Uterus (tissue), 4 donors: Measurements from ENCODE around the gene CEP112. TPM values are rescaled to one million over a fixed set of nuclear protein-coding genes. Genes with fewer than 3 reads are reported as not detected.

Source experiments
- DNase-seq, 2 donors: peaks; one replicate each; pipeline ENCODE4 v3.0.0-alpha.2; 2019 to 2020
- H3K27ac ChIP-seq, 2 donors: fragments of 200-600 bp; sonication (generic); 1 replicate in 1 of 2; 2 replicates in 1 of 2; pipeline ENCODE4 v1.5.1; 2016 to 2018
- H3K27me3 ChIP-seq, 2 donors: fragments of 200-600 bp; sonication (generic); one replicate each; pipeline ENCODE4 v1.5.1; 2018 to 2019; ENCODE audit warnings: control low read depth in 1 of 2
- H3K36me3 ChIP-seq, 2 donors: fragments of 200-600 bp; sonication (generic); one replicate each; pipeline ENCODE4 v1.5.1; 2019; ENCODE audit warnings: control low read depth in 1 of 2
- H3K4me1 ChIP-seq, 2 donors: fragments of 200-600 bp; sonication (generic); one replicate each; pipeline ENCODE4 v1.5.1; 2018 to 2019; ENCODE audit warnings: control low read depth in 1 of 2
- H3K4me3 ChIP-seq, 2 donors: fragments of 200-600 bp; sonication (generic); 1 replicate in 1 of 2; 2 replicates in 1 of 2; pipeline ENCODE4 v1.5.1; 2018 to 2019; ENCODE audit warnings: mild to moderate bottlenecking in 1 of 2
- H3K9me3 ChIP-seq, 2 donors: fragments of 200-600 bp; sonication (generic); one replicate each; pipeline ENCODE4 v1.5.1; 2019; ENCODE audit warnings: control low read depth in 1 of 2
- CTCF ChIP-seq, 4 experiments: fragments of 200-600 bp in 2 of 4; fragments of 450-650 bp in 2 of 4; sonication (generic) in 2 of 4; IDR thresholded peaks; one replicate each; pipeline ENCODE4 v1.5.1; 2016 to 2019; ENCODE audit warnings: antibody characterized with exemption in 4 of 4, mild to moderate bottlenecking in 2 of 4, moderate library complexity in 1 of 4
- POLR2A ChIP-seq, 2 donors: fragments of 450-650 bp; IDR thresholded peaks; one replicate each; pipeline ENCODE4 v1.6.1; 2016; ENCODE audit warnings: antibody characterized with exemption in 2 of 2, mild to moderate bottlenecking in 1 of 2, moderate library complexity in 1 of 2
- intact Hi-C: fragments of 100-400 bp; cut with DNase I; formaldehyde crosslinking; loops from one replicate; pipeline ENCODE4 v1.15.1; 2023; ENCODE audit warnings: low total_unique reads
- total RNA-seq, 4 donors: library from RNA; depleted of rRNA in 3 of 4; stranded (reverse); fragments of >200 nt in 3 of 4; gene quantifications; one replicate each; pipeline versions ENCODE4 v1.1.0 to v1.2.4, GENCODE V29; 2014 to 2023
- donor health status: DM: yes; HTN: yes; CAD: no.

Gene CEP112
- total RNA-seq, 4 donors from 2014 or later = 36.6 to 96.5 (median 52.4) TPM

GRCh38 chr17:65925606-65926307, 266.2 kb downstream of the CEP112 start:
- Histone ChIP-seq H3K36me3 (no peaks in the 10 kb centered on the region), H3K9me3 (no peaks in the 10 kb centered on the region), H3K4me3 (no peak overlapping the region), H3K4me1 (no peaks in the 10 kb centered on the region), H3K27me3 (no peaks in the 10 kb centered on the region), H3K27ac (peak overlapping the region; percentile 39 to 55)
- DNase-seq = no peak
- intact Hi-C loops = no loop called here
- TF ChIP-seq POLR2A (IDR thresholded peaks at IDR 0.05) = no peak
- no peak for TF ChIP-seq CTCF (IDR thresholded peaks at IDR 0.05)

GRCh38 chr17:65920996-65921395, 270.9 kb downstream of the CEP112 start:
- intact Hi-C loops = no loop called here
- no peak overlapping the region for H3K27ac ChIP-seq
- TF ChIP-seq POLR2A (IDR thresholded peaks at IDR 0.05) (no peak), CTCF (IDR thresholded peaks at IDR 0.05) (no peak)

GRCh38 chr17:65918916-65919315, 273.0 kb downstream of the CEP112 start:
- Histone ChIP-seq H3K9me3 (no peaks in the 10 kb centered on the region), H3K36me3 (no peaks in the 10 kb centered on the region), H3K27ac (peak overlapping the region; percentile 43 to 64), H3K4me3 (no peak overlapping the region), H3K4me1 (peaks cover 0 to 5% of the 10 kb centered on the region in 2 donors), H3K27me3 (no peaks in the 10 kb centered on the region)
- no peak for DNase-seq
- intact Hi-C loops = no loop called here
- TF ChIP-seq POLR2A (IDR thresholded peaks at IDR 0.05) (no peak), CTCF (IDR thresholded peaks at IDR 0.05) (peak; percentile 12 to 48 (median 22))

More at GRCh38 chr17:65920996-65921395, 270.9 kb downstream of the CEP112 start:
- no peaks in the 10 kb centered on the region for H3K27me3 ChIP-seq
- no peaks in the 10 kb centered on the region for H3K36me3 ChIP-seq
- H3K4me1 ChIP-seq = peaks cover 0 to 5% of the 10 kb centered on the region in 2 donors
- no peak for DNase-seq
- no peak overlapping the region for H3K4me3 ChIP-seq
- no peaks in the 10 kb centered on the region for H3K9me3 ChIP-seq

GRCh38 chr17:65918500-65918899, 273.4 kb downstream of the CEP112 start:
- Histone ChIP-seq H3K9me3 (no peaks in the 10 kb centered on the region), H3K4me3 (no peak overlapping the region), H3K36me3 (no peaks in the 10 kb centered on the region), H3K27ac (peak overlapping the region; percentile 43 to 64), H3K27me3 (no peaks in the 10 kb centered on the region), H3K4me1 (peaks cover 0 to 5% of the 10 kb centered on the region in 2 donors)
- intact Hi-C loops = no loop called here
- no peak for DNase-seq
- TF ChIP-seq POLR2A (IDR thresholded peaks at IDR 0.05) (no peak), CTCF (IDR thresholded peaks at IDR 0.05) (no peak)

- H3K9me3 ChIP-seq = no peaks in the 10 kb centered on the region
- H3K4me3 ChIP-seq = no peak overlapping the region
- no peaks in the 10 kb centered on the region for H3K27me3 ChIP-seq
- TF ChIP-seq POLR2A (IDR thresholded peaks at IDR 0.05) (no peak), CTCF (IDR thresholded peaks at IDR 0.05) (no peak)
- DNase-seq = no peak
- peaks cover 0 to 5% of the 10 kb centered on the region in 2 donors for H3K4me1 ChIP-seq
- no peaks in the 10 kb centered on the region for H3K36me3 ChIP-seq
- H3K27ac ChIP-seq = no peak overlapping the region
- intact Hi-C loops = no loop called here
Measured at GRCh38 chr17:65917560-65917959, 274.4 kb downstream of the CEP112 start.
